ENCODE results near the gene ACVR1B.

DNA sequence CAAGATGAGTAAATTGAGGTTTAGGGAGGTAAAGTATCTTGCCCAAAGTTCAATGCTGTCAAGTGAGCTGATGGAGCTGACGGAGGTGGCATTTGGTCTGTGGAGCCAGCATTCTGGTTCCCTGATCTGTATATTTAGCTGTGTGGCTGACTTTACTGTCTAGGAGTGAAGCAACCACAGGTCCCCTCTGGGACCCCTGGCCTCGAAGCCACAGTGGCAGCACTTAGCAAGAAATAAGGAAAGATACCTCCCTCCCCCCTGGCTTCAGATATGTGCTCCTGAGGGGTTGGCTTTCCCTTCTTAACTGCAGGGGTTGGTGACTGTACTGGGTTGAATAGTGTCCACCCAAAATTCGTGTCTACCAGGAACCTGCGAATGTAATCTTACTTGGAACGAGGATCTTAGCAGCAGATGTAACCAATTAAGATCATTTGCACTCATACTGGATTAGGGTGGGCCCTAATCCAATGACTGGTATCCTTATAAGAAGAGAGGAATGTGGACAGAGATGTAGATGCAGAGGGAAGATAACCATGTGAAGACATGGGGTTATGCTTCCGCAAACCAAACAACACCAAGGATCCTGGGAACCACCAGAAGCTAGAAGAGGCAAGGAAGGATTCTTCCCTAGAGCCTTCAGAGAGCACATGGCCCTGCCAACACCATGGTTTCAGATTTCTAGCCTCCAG, 2.0 kb upstream of the ACVR1B start:
- TF ChIP-seq TRIM28 (IDR thresholded peaks at IDR 0.05) (no peak), EZH2 (IDR thresholded peaks at IDR 0.05; ENCODE audit: borderline replicate concordance, low read depth, low read length) (no peak), NCOA1 (IDR thresholded peaks at IDR 0.05; ENCODE audit: low read depth) (no peak), ZBED1 (IDR thresholded peaks at IDR 0.05) (no peak)
- TF ChIP-seq, protein P1, sequence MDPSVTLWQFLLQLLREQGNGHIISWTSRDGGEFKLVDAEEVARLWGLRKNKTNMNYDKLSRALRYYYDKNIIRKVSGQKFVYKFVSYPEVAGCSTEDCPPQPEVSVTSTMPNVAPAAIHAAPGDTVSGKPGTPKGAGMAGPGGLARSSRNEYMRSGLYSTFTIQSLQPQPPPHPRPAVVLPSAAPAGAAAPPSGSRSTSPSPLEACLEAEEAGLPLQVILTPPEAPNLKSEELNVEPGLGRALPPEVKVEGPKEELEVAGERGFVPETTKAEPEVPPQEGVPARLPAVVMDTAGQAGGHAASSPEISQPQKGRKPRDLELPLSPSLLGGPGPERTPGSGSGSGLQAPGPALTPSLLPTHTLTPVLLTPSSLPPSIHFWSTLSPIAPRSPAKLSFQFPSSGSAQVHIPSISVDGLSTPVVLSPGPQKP (CRISPR knock-in tag; IDR thresholded peaks at IDR 0.05), result no peak
